Fibroblast of lung (primary cell): Measurements from ENCODE around the gene ZNF546. TPM values are rescaled to one million over a fixed set of nuclear protein-coding genes. Genes with fewer than 3 reads are reported as not detected.

ENCODE experiments used
- DNase-seq, 2 donors: peaks; one replicate each; pipeline versions ENCODE4 v3.0.0 to v3.0.0-alpha.2; 2010; ENCODE audit warnings: low read depth in 2 of 2
- H2AFZ ChIP-seq: 2 replicates; pipeline ENCODE4 v1.5.1; 2012; ENCODE audit warnings: low read length, control low read depth, inconsistent platforms
- H3K27ac ChIP-seq: 2 replicates; pipeline ENCODE4 v1.5.1; 2011; ENCODE audit warnings: low read length, control low read depth; ENCODE audit not compliant: insufficient read depth
- H3K27me3 ChIP-seq: 2 replicates; pipeline ENCODE4 v1.5.1; 2011; ENCODE audit warnings: mild to moderate bottlenecking, low read length; ENCODE audit not compliant: control insufficient read depth, insufficient read depth
- H3K36me3 ChIP-seq: 2 replicates; pipeline ENCODE4 v1.5.1; 2011; ENCODE audit warnings: low read length; ENCODE audit not compliant: control insufficient read depth, insufficient read depth
- H3K4me1 ChIP-seq: 2 replicates; pipeline ENCODE4 v1.5.1; 2011; ENCODE audit warnings: low read length; ENCODE audit not compliant: control insufficient read depth, insufficient read depth; ENCODE audit errors: extremely low read depth
- H3K4me2 ChIP-seq: 2 replicates; pipeline ENCODE4 v1.5.1; 2011; ENCODE audit warnings: low read length, control low read depth; ENCODE audit not compliant: insufficient read depth; ENCODE audit errors: extremely low read depth
- H3K4me3 ChIP-seq, 4 experiments: fragments of 200-600 bp in 1 of 4; sonication (generic) in 1 of 4; replicated peaks in 1 of 4; 2 replicates each; pipeline ENCODE4 v1.5.1; 2011 to 2016; ENCODE audit warnings: low read length in 4 of 4, low read depth in 3 of 4, mild to moderate bottlenecking in 3 of 4, control low read depth in 2 of 4, inconsistent platforms in 1 of 4, mixed read lengths in 1 of 4; ENCODE audit not compliant: insufficient read depth in 1 of 4; ENCODE audit errors: control extremely low read depth in 1 of 4
- H3K79me2 ChIP-seq: 2 replicates; pipeline ENCODE4 v1.5.1; 2012; ENCODE audit warnings: mild to moderate bottlenecking, low read length, inconsistent platforms; ENCODE audit not compliant: control insufficient read depth, insufficient read depth
- H3K9ac ChIP-seq: 2 replicates; pipeline ENCODE4 v1.5.1; 2011; ENCODE audit warnings: mild to moderate bottlenecking, low read length, control low read depth; ENCODE audit not compliant: insufficient read depth
- H3K9me3 ChIP-seq: 2 replicates; pipeline ENCODE4 v1.5.1; 2012; ENCODE audit warnings: low read depth, low read length; ENCODE audit not compliant: control insufficient read depth, insufficient read depth
- H4K20me1 ChIP-seq: 2 replicates; pipeline ENCODE4 v1.5.1; 2011; ENCODE audit warnings: low read length; ENCODE audit not compliant: control insufficient read depth, insufficient read depth; ENCODE audit errors: extremely low read depth
- EZH2 ChIP-seq: IDR thresholded peaks from 2 replicates; pipeline ENCODE4 v1.5.1; 2012; ENCODE audit warnings: low read length, control low read depth, mild to moderate bottlenecking; ENCODE audit errors: missing control alignments
- polyA plus RNA-seq, 2 donors: library from polyadenylated mRNA; depleted of rRNA in 1 of 2; stranded (reverse) in 1 of 2; unstranded in 1 of 2; fragments of >200 nt; gene quantifications; 2 replicates each; pipeline ENCODE4 v1.2.1, GENCODE V29; 2011 to 2012; ENCODE audit warnings: missing spikeins in 1 of 2
- total RNA-seq: library from RNA; depleted of rRNA; stranded (reverse); fragments of >200 nt; gene quantifications from 2 replicates; pipeline ENCODE4 v1.2.1, GENCODE V29; 2014
- TF ChIP-seq, protein P1 (sequence below), 2 donors: IDR thresholded peaks in 1 of 2; conservative IDR thresholded peaks in 1 of 2; 1 replicate in 1 of 2; 2 replicates in 1 of 2; pipeline ENCODE4 v1.5.1; 2011 to 2012; ENCODE audit warnings: low read length in 2 of 2, control low read depth in 1 of 2, inconsistent platforms in 1 of 2, low read depth in 1 of 2, mild to moderate bottlenecking in 1 of 2

The ZNF546 gene
- total and polyA plus RNA-seq, 2 donors (not counting 1 experiment from before 2014, with no cell fraction given), result 1.6 to 15.7 TPM

DNA sequence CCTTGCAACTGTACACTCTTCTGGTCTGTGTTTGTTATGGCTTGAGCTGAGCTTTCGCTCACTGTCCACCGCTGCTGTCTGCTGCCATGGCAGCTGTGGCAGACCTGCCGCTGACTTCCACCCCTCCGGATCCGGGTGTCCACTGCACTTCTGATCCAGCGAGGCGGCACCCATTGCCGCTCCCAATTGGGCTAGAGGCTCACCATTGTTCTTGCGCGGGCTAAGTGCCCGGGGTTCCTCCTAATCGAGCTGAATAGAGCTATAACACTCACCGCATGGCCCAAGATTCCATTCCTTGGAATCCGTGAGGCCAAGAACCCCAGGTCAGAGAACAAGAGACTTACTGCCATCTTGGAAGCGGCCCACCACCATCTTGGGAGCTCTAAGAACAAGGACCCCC lies 28.1 kb upstream of the ZNF546 start:
- no peaks in the 10 kb centered on the region for H4K20me1 ChIP-seq
- H3K9ac ChIP-seq, result no peak overlapping the region
- TF ChIP-seq EZH2, result no peak
- TF ChIP-seq, protein P1, sequence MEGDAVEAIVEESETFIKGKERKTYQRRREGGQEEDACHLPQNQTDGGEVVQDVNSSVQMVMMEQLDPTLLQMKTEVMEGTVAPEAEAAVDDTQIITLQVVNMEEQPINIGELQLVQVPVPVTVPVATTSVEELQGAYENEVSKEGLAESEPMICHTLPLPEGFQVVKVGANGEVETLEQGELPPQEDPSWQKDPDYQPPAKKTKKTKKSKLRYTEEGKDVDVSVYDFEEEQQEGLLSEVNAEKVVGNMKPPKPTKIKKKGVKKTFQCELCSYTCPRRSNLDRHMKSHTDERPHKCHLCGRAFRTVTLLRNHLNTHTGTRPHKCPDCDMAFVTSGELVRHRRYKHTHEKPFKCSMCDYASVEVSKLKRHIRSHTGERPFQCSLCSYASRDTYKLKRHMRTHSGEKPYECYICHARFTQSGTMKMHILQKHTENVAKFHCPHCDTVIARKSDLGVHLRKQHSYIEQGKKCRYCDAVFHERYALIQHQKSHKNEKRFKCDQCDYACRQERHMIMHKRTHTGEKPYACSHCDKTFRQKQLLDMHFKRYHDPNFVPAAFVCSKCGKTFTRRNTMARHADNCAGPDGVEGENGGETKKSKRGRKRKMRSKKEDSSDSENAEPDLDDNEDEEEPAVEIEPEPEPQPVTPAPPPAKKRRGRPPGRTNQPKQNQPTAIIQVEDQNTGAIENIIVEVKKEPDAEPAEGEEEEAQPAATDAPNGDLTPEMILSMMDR (conservative IDR thresholded peaks at IDR 0.05 in 1 of 2, IDR thresholded peaks at IDR 0.05 in 1 of 2; ENCODE audit: low read depth in 1 of 2, low read length in 2 of 2), result no peak

DNA sequence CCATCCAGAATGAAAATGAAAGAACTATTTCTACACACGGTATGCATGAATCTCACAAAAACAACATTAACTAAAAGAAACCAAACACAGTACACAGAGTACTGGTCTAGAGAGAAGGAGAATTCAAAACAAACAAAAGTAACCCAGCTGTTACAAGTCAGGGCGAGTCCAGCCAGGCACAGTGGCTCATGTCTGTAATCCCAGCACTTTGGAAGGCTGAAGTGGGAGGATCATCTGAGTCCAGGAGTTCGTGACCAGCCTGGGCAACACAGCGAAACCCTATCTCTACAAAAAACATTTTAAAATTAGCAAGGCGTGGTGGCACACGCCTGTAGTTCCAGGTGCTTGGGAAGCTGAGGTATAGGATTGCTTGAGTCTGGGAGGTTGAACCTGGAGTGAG lies 27.6 kb upstream of the ZNF546 start:
- Histone ChIP-seq H2AFZ (no peak overlapping the region), H3K27ac (no peak overlapping the region), H3K27me3 (no peaks in the 10 kb centered on the region), H4K20me1 (no peaks in the 10 kb centered on the region), H3K79me2 (peaks cover 19% of the 10 kb centered on the region), H3K9ac (no peak overlapping the region), H3K4me3 (peak overlapping the region in 2 of 4 experiments; percentile 11 to 99), H3K36me3 (peaks cover 8% of the 10 kb centered on the region), H3K4me1 (no peaks in the 10 kb centered on the region), H3K4me2 (no peak overlapping the region), H3K9me3 (no peaks in the 10 kb centered on the region)
- peak in 1 of 2 donors; percentile 61 for DNase-seq
- TF ChIP-seq, protein P1 (conservative IDR thresholded peaks at IDR 0.05 in 1 of 2, IDR thresholded peaks at IDR 0.05 in 1 of 2; ENCODE audit: low read depth in 1 of 2, low read length in 2 of 2), result no peak
- TF ChIP-seq EZH2, result no peak

More for the DNA sequence above, 28.1 kb upstream of the ZNF546 start:
- Histone ChIP-seq H2AFZ (no peak overlapping the region), H3K4me2 (no peak overlapping the region), H3K79me2 (peaks cover 18% of the 10 kb centered on the region), H3K27ac (no peak overlapping the region), H3K4me3 (no peak overlapping the region), H3K4me1 (no peaks in the 10 kb centered on the region), H3K27me3 (no peaks in the 10 kb centered on the region), H3K9me3 (no peaks in the 10 kb centered on the region), H3K36me3 (peaks cover 4% of the 10 kb centered on the region)
- no peak for DNase-seq

DNA sequence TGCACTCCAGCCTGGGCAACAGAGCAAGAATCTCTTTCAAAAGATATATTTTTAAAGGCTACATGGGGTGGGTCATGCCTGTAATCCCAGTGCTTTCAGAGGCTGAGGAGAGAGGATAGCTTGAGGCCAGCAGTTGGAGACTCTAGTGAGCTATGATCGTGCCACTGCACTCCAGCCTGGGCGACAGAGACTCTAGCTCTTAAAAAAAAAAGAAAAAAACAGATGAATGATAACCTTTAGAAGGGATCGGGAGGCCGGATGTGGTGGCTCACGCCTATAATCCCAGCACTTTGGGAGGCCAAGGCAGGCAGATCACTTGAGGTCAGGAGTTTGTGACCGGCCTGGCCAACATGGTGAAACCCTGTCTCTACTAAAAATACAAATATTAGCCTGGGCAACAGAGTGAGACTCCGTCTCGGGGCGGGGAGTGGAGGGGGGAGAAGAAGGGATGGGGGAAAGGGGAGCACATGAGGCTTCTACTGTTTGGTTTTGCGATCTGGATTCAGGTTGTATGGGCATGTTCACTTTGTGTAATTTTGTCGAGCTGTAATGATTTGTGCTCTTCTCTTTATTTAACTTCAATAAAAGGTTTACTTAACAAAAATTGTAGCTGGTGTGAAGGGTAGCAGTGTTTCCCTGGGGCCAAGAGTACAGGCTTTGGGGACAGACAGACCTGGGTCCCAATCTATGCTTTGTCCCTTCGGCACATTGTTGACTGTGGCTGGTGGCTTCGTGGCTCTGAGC lies 27.0 kb upstream of the ZNF546 start:
- Histone ChIP-seq H3K79me2 (peaks cover 19% of the 10 kb centered on the region), H3K4me3 (peak overlapping the region; percentile 49 to 99 (median 80)), H3K4me2 (peak overlapping the region; percentile 74), H3K4me1 (no peaks in the 10 kb centered on the region), H3K27ac (peak overlapping the region; percentile 95), H2AFZ (peak overlapping the region; percentile 78), H3K9ac (peak overlapping the region; percentile 63), H3K9me3 (no peaks in the 10 kb centered on the region), H3K36me3 (peaks cover 13% of the 10 kb centered on the region), H4K20me1 (no peaks in the 10 kb centered on the region), H3K27me3 (no peaks in the 10 kb centered on the region)
- DNase-seq, result no peak
- TF ChIP-seq EZH2, result no peak
- TF ChIP-seq, protein P1 (conservative IDR thresholded peaks at IDR 0.05 in 1 of 2, IDR thresholded peaks at IDR 0.05 in 1 of 2; ENCODE audit: low read depth in 1 of 2, low read length in 2 of 2), result no peak
